Body of pancreas (tissue), 4 donors: Measurements from ENCODE around the gene SGMS1.

Experiments used
- POLR2A ChIP-seq, 3 donors: fragments of 450-650 bp; IDR thresholded peaks; one replicate each; pipeline ENCODE4 v1.6.1; 2016; ENCODE audit warnings: antibody characterized with exemption in 3 of 3, mild to moderate bottlenecking in 2 of 3
- TF ChIP-seq, protein P1 (sequence below), 7 experiments: fragments of 450-650 bp in 4 of 7; fragments of 200-600 bp in 3 of 7; sonication (generic) in 3 of 7; IDR thresholded peaks; one replicate each; pipeline ENCODE4 v1.5.1; 2016 to 2019; ENCODE audit warnings: antibody characterized with exemption in 7 of 7

DNA sequence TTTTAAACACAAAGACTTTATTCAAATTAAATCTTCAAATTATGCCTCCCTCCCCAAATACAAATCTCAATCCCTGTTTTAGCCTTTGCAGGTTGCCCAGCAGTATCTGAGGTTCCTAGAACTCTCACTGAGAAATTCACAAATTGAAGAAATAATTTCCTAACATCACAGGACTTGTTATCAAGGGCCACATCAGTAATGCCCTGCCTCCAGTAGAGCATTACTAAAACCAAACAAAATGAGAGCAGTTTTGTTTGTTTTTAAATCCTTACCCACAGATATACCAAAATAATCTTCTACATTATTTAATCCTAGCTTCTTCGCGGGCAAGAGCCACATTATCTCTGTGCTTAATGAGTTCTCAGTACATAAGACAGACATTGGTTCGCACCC, 152.2 kb downstream of the SGMS1 start:
- TF ChIP-seq, protein P1, sequence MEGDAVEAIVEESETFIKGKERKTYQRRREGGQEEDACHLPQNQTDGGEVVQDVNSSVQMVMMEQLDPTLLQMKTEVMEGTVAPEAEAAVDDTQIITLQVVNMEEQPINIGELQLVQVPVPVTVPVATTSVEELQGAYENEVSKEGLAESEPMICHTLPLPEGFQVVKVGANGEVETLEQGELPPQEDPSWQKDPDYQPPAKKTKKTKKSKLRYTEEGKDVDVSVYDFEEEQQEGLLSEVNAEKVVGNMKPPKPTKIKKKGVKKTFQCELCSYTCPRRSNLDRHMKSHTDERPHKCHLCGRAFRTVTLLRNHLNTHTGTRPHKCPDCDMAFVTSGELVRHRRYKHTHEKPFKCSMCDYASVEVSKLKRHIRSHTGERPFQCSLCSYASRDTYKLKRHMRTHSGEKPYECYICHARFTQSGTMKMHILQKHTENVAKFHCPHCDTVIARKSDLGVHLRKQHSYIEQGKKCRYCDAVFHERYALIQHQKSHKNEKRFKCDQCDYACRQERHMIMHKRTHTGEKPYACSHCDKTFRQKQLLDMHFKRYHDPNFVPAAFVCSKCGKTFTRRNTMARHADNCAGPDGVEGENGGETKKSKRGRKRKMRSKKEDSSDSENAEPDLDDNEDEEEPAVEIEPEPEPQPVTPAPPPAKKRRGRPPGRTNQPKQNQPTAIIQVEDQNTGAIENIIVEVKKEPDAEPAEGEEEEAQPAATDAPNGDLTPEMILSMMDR (IDR thresholded peaks at IDR 0.05): no peak
- no peak for TF ChIP-seq POLR2A (IDR thresholded peaks at IDR 0.05)
